Nephron (organoid): ENCODE data around the gene FBL.
A peak's percentile ranks its signal among the peaks of the same experiment; 100 is the strongest.

Source experiments
- H3K27ac Mint-ChIP-seq, 3 experiments: 2 replicates each; pipeline ENCODE4 v1.8.0; 2020; ENCODE audit warnings: mixed read lengths in 3 of 3, mild to moderate bottlenecking in 2 of 3, moderate library complexity in 1 of 3
- H3K27me3 Mint-ChIP-seq: 2 replicates; pipeline ENCODE4 v1.8.0; 2021; ENCODE audit warnings: low read depth, mild to moderate bottlenecking, moderate library complexity, mixed read lengths
- H3K36me3 Mint-ChIP-seq: 2 replicates; pipeline ENCODE4 v1.8.0; 2020; ENCODE audit warnings: low read depth, mixed read lengths
- H3K4me1 Mint-ChIP-seq: 2 replicates; pipeline ENCODE4 v1.8.0; 2020; ENCODE audit warnings: mixed read lengths
- H3K4me3 Mint-ChIP-seq, 3 experiments: 2 replicates each; pipeline ENCODE4 v1.8.0; 2020; ENCODE audit warnings: mild to moderate bottlenecking in 3 of 3, mixed read lengths in 3 of 3, moderate library complexity in 2 of 3
- H3K9me3 Mint-ChIP-seq: 2 replicates; pipeline ENCODE4 v1.8.0; 2020; ENCODE audit warnings: mixed read lengths
- CTCF ChIP-seq, 3 experiments: fragments of 200-600 bp; sonication (generic); IDR thresholded peaks; one replicate each; pipeline ENCODE4 v1.5.0; 2021; ENCODE audit warnings: antibody characterized with exemption in 3 of 3; ENCODE audit not compliant: unreplicated experiment in 3 of 3

FBL gene

GRCh38 chr19:39852882-39853281 lies 6.7 kb upstream of the FBL start:
- Mint-ChIP-seq H3K4me3 (no peak overlapping the region), H3K27me3 (peaks cover 19% of the 10 kb centered on the region), H3K4me1 (no peaks in the 10 kb centered on the region), H3K36me3 (no peaks in the 10 kb centered on the region), H3K27ac (no peak overlapping the region), H3K9me3 (no peaks in the 10 kb centered on the region)
- TF ChIP-seq CTCF (IDR thresholded peaks at IDR 0.05; ENCODE audit: unreplicated experiment in 3 of 3): no peak

- H3K9me3 Mint-ChIP-seq: no peaks in the 10 kb centered on the region
- TF ChIP-seq CTCF (IDR thresholded peaks at IDR 0.05; ENCODE audit: unreplicated experiment in 3 of 3): no peak
- H3K4me3 Mint-ChIP-seq: no peak overlapping the region
- no peaks in the 10 kb centered on the region for H3K36me3 Mint-ChIP-seq
- H3K27me3 Mint-ChIP-seq: peaks cover 19% of the 10 kb centered on the region
- peaks cover 12% of the 10 kb centered on the region for H3K4me1 Mint-ChIP-seq
- H3K27ac Mint-ChIP-seq: no peak overlapping the region
These were observed 4.7 kb upstream of the FBL start for GRCh38 chr19:39850892-39851291.

GRCh38 chr19:39848392-39848791 lies 2.2 kb upstream of the FBL start:
- Mint-ChIP-seq H3K9me3 (no peaks in the 10 kb centered on the region), H3K27me3 (peaks cover 13% of the 10 kb centered on the region), H3K4me1 (peaks cover 35% of the 10 kb centered on the region), H3K36me3 (no peaks in the 10 kb centered on the region), H3K27ac (no peak overlapping the region), H3K4me3 (peak overlapping the region in 2 of 3 experiments; percentile 24 to 49)
- TF ChIP-seq CTCF (IDR thresholded peaks at IDR 0.05; ENCODE audit: unreplicated experiment in 3 of 3): no peak

- Mint-ChIP-seq H3K36me3 (no peaks in the 10 kb centered on the region), H3K9me3 (no peaks in the 10 kb centered on the region), H3K4me3 (peak overlapping the region in 2 of 3 experiments; percentile 81 to 88), H3K4me1 (peaks cover 42% of the 10 kb centered on the region), H3K27me3 (peaks cover 11% of the 10 kb centered on the region), H3K27ac (peak overlapping the region; percentile 88 to 96 (median 92))
- TF ChIP-seq CTCF (IDR thresholded peaks at IDR 0.05; ENCODE audit: unreplicated experiment in 3 of 3): no peak
These were observed 1.3 kb upstream of the FBL start for GRCh38 chr19:39847525-39847924.

- Mint-ChIP-seq H3K9me3 (no peaks in the 10 kb centered on the region), H3K27ac (peak overlapping the region; percentile 88 to 96 (median 92)), H3K4me1 (peaks cover 47% of the 10 kb centered on the region), H3K36me3 (no peaks in the 10 kb centered on the region), H3K4me3 (peak overlapping the region; percentile 81 to 95 (median 88)), H3K27me3 (peaks cover 9% of the 10 kb centered on the region)
- TF ChIP-seq CTCF (IDR thresholded peaks at IDR 0.05; ENCODE audit: unreplicated experiment in 3 of 3): no peak
These were observed 703 bp upstream of the FBL start for GRCh38 chr19:39846678-39847486.

GRCh38 chr19:39845584-39845932 lies 621 bp downstream of the FBL start:
- Mint-ChIP-seq H3K27ac (peak overlapping the region; percentile 88 to 96 (median 92)), H3K4me3 (peak overlapping the region; percentile 81 to 95 (median 88)), H3K27me3 (peaks cover 4% of the 10 kb centered on the region), H3K36me3 (no peaks in the 10 kb centered on the region), H3K9me3 (no peaks in the 10 kb centered on the region), H3K4me1 (peaks cover 55% of the 10 kb centered on the region)
- TF ChIP-seq CTCF (IDR thresholded peaks at IDR 0.05; ENCODE audit: unreplicated experiment in 3 of 3): no peak
